Aorta (tissue), 5 donors: Measurements from ENCODE around the gene B4GALNT3. TPM values are rescaled to one million over a fixed set of nuclear protein-coding genes. Genes with fewer than 3 reads are reported as not detected.
"Not testable (repeated sequence)": the region's sequence is repeated elsewhere in the genome, so short reads cannot be mapped to it uniquely, and the experiment has no call there.

Experiments used
- ATAC-seq: fragments of 200-7000 bp; cut with Tn5 transposase; one replicate; pipeline ENCODE4 v1.9.1; 2022; ENCODE audit warnings: moderate library complexity; ENCODE audit not compliant: low FRiP score
- DNase-seq, 2 donors: peaks; one replicate each; pipeline ENCODE4 v3.0.0-alpha.2; 2020
- H3K27ac ChIP-seq, 2 donors: one replicate each; pipeline ENCODE4 v1.5.1; 2013; ENCODE audit warnings: low read length in 2 of 2, mild to moderate bottlenecking in 2 of 2, moderate library complexity in 2 of 2, control low read depth in 1 of 2, inconsistent platforms in 1 of 2, low read depth in 1 of 2
- H3K27me3 ChIP-seq, 2 donors: one replicate each; pipeline ENCODE4 v1.6.1; 2013; ENCODE audit warnings: control low read depth in 1 of 2, low read length in 1 of 2, mild to moderate bottlenecking in 1 of 2, moderate library complexity in 1 of 2; ENCODE audit not compliant: insufficient read depth in 2 of 2, control insufficient read depth in 1 of 2
- H3K36me3 ChIP-seq, 2 donors: one replicate each; pipeline ENCODE4 v1.6.1; 2013; ENCODE audit warnings: control low read depth in 1 of 2, low read length in 1 of 2, mild to moderate bottlenecking in 1 of 2; ENCODE audit not compliant: insufficient read depth in 2 of 2, control insufficient read depth in 1 of 2
- H3K4me1 ChIP-seq, 2 donors: one replicate each; pipeline ENCODE4 v1.6.1; 2013; ENCODE audit warnings: low read length in 2 of 2, control low read depth in 1 of 2, mild to moderate bottlenecking in 1 of 2, moderate library complexity in 1 of 2; ENCODE audit not compliant: insufficient read depth in 2 of 2, control insufficient read depth in 1 of 2
- H3K4me3 ChIP-seq, 2 donors: one replicate each; pipeline ENCODE4 v1.5.1; 2013; ENCODE audit warnings: low read length in 2 of 2, control low read depth in 1 of 2, mild to moderate bottlenecking in 1 of 2
- H3K9me3 ChIP-seq: one replicate; pipeline ENCODE4 v1.6.1; 2013; ENCODE audit warnings: mild to moderate bottlenecking, low read length; ENCODE audit not compliant: control insufficient read depth
- WGBS, 2 donors: extraction: QIAGEN DNeasy Blood & Tissue Kit; methylation state at CpG; one replicate each; pipeline ENCODE4 v1.1.7; 2013; 5-methylcytosine and 5-hydroxymethylcytosine counted together
- intact Hi-C, 2 donors: fragments of 100-400 bp; cut with DNase I; formaldehyde crosslinking; loops; one replicate each; pipeline versions ENCODE4 v1.14.2 to v1.15.0; 2022
- long read RNA-seq, 2 donors: library from polyadenylated mRNA; unstranded; transcript quantifications; one replicate each; pipeline ENCODE4 v2.0.0, GENCODE V29; 2020 to 2021
- polyA plus RNA-seq, 2 donors: library from polyadenylated mRNA; stranded (reverse); fragments of 200-250 nt; gene quantifications; one replicate each; pipeline ENCODE4 v1.2.3, GENCODE V29; 2013
- total RNA-seq, 2 donors: library from RNA; stranded (reverse); fragmentation: NEBNext Ultra II Directional; extraction: Animal tissue kit (Norgen Biotek cat#: 25700); gene quantifications; one replicate each; pipeline ENCODE4 v1.2.1, GENCODE V29; 2021
- donor health status: healthy with polysubstance abuse.
- donor health status: Bipolar disorder and iron deficiency.
- donor health status: DM: no; HTN: no; CAD: no.
- donor health status: DM: no; HTN: no; CAD: no.
- donor health status: DM: yes; HTN: yes; CAD: no.

The B4GALNT3 gene
- total RNA-seq (10 to 100 TPM; 17.4 to 29.9 TPM), polyA plus RNA-seq (10 to 100 TPM; 10.3 to 20.3 TPM)
- long read RNA-seq, donor 1, partial matches to known transcripts: 11 of 17 reads
- long read RNA-seq, donor 1, other reads (novel, unspliced or antisense): 6 of 17 reads
- long read RNA-seq, donor 2, full-length matches to known transcripts: 1 of 33 reads
- long read RNA-seq, donor 2, partial matches to known transcripts: 13 of 33 reads
- long read RNA-seq, donor 2, other reads (novel, unspliced or antisense): 19 of 33 reads

DNA sequence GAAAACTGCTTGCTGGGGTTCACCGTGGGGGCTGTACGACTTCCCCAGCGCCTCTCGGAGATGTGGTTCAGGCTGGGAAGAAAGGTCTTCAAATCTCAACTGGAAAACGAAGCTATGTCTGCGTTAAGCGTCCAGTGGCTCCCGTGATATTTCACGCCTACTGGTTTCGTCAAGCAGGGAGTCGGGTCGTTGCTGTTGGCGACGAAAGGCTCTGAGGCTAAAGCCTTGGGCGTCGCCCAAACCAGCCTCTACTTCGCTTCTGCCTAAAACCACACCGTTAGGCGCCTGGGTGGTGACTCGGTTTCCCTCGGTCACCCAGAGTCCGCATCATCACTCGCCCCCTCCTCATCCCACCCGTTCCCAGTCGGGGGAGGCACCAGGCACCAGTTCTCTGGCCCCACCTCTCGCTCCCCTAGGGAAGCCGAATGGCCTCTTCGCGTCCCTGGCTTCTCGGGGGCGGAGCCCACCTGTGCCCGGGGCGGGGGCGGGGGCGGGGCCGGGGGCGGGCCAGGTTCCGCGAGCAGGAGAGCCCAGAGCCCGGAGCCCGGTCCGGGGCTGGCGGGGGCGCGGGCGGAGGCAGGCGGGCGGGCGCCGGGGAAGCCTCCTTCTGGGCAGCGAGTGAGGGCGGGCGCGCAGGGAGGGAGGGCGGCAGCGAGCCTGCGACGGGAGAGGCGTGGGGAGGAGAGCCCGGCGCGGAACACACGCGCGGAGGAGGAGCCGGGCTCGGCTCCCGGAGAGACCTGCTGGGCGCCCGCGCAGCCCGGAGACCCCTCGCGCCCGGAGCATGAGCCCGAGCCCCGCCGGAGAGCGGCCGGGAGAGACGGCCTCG lies at the start of gene B4GALNT3:
Gene B4GALNT3, plus strand, starts transcription at position 510 of the 829 bp plus-strand sequence. CDS start 438 bp downstream, outside the sequence.
- Histone ChIP-seq H3K4me3 (peak within 1 kb of the TSS; percentile 93 to 96), H3K27me3 (no peaks in the 10 kb centered on the region), H3K27ac (peak within 1 kb of the TSS; percentile 55 to 68), H3K4me1 (no peaks in the 10 kb centered on the region), H3K9me3 (no peaks in the 10 kb centered on the region), H3K36me3 (no peaks in the 10 kb centered on the region)
- ATAC-seq (peak; percentile 73), DNase-seq (peak; percentile 80 to 87)
- 2 to 5% methylated on average over 32 to 82 of the region's 82 CpGs for WGBS, 2 donors
- intact Hi-C loops: loop anchor here in 1 of 2 donors (2.0 kb wide), 1 partner anchor 21 kb away; no protein-coding TSS in a partner anchor

GRCh38 chr12:414859-415258 lies 44.9 kb upstream of the B4GALNT3 start:
- Histone ChIP-seq H3K9me3 (no peaks in the 10 kb centered on the region), H3K4me3 (no peak overlapping the region), H3K27ac (no peak overlapping the region), H3K36me3 (peaks cover 0 to 2% of the 10 kb centered on the region in 2 donors), H3K27me3 (no peaks in the 10 kb centered on the region), H3K4me1 (no peaks in the 10 kb centered on the region)
- DNase-seq (no peak), ATAC-seq (no peak)
- intact Hi-C loops: no loop called here
- WGBS, 2 donors: 84 to 88% methylated on average over 2 of the region's 2 CpGs

GRCh38 chr12:418432-418831 lies 41.3 kb upstream of the B4GALNT3 start:
- DNase-seq: no peak
- Histone ChIP-seq H3K9me3 (no peaks in the 10 kb centered on the region), H3K36me3 (peaks cover 0 to 2% of the 10 kb centered on the region in 2 donors), H3K4me3 (no peak overlapping the region), H3K4me1 (no peaks in the 10 kb centered on the region), H3K27ac (no peak overlapping the region), H3K27me3 (no peaks in the 10 kb centered on the region)
- intact Hi-C loops: no loop called here
- ATAC-seq: no peak
- WGBS, 2 donors: 97% methylated on average over 6 of the region's 6 CpGs

DNA sequence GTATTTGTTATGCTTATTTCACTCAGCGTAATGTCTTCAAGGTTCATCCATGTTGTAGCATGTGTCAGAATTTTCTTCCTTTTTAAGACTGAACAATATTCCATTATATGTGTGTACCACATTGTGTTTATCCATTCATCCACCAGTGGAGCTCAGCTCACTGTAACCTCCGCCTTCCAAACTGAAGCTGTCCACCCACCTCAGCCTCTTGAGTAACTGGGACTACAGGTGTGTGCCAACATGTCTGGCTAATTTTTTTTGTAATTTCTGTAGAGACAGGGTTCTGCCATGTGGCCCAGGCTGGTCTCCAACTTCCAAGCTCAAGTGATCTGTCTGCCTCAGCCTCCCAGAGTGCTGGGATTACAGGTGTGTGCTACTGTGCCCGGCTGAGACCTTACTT lies 37.2 kb upstream of the B4GALNT3 start:
- intact Hi-C loops: no loop called here
- Histone ChIP-seq H3K36me3 (peaks cover 0 to 2% of the 10 kb centered on the region in 2 donors), H3K27me3 (no peaks in the 10 kb centered on the region), H3K4me1 (no peaks in the 10 kb centered on the region), H3K4me3 (no peak overlapping the region), H3K9me3 (no peaks in the 10 kb centered on the region), H3K27ac (no peak overlapping the region)
- ATAC-seq (no peak), DNase-seq (no peak)
- 93 to 94% methylated on average over 3 of the region's 3 CpGs for WGBS, 2 donors

GRCh38 chr12:435737-436136 lies 24.0 kb upstream of the B4GALNT3 start:
- H3K36me3 ChIP-seq, H3K9me3 ChIP-seq, ATAC-seq: not testable (repeated sequence)

GRCh38 chr12:442235-442884 lies 17.4 kb upstream of the B4GALNT3 start:
- Histone ChIP-seq H3K27me3 (no peaks in the 10 kb centered on the region), H3K36me3 (peaks cover 0 to 4% of the 10 kb centered on the region in 2 donors), H3K9me3 (no peaks in the 10 kb centered on the region), H3K4me3 (no peak overlapping the region), H3K27ac (no peak overlapping the region), H3K4me1 (no peaks in the 10 kb centered on the region)
- 54 to 55% methylated on average over 16 of the region's 16 CpGs for WGBS, 2 donors
- intact Hi-C loops: no loop called here
- DNase-seq: no peak
- peak; percentile 56 for ATAC-seq

More at GRCh38 chr12:435737-436136, 24.0 kb upstream of the B4GALNT3 start:
- intact Hi-C loops, DNase-seq, H3K27ac ChIP-seq, H3K27me3 ChIP-seq, H3K4me3 ChIP-seq, H3K4me1 ChIP-seq: not testable (repeated sequence)
- 95 to 97% methylated on average over 2 of the region's 2 CpGs for WGBS, 2 donors

DNA sequence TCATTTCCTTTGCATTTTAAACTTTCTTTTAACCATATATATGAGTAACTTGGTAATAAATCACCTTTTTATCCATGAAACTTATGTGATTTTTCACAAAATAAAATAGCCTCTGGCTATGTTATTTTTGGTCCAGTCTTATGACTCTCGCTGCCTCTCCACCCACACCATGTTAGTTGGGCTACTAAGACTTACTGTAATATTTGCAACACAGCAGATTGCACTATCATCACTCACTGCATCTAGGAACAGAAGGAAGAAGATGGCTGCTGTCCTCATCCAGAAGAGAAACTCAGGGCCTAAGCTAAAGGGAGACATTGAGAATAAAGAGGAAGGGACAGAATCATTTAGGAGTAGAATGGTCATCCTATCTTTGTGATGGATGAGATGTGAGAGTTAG lies 12.6 kb upstream of the B4GALNT3 start:
- Histone ChIP-seq H3K9me3 (no peaks in the 10 kb centered on the region), H3K27ac (no peak overlapping the region), H3K27me3 (peaks cover 0 to 1% of the 10 kb centered on the region in 2 donors), H3K4me1 (no peaks in the 10 kb centered on the region), H3K36me3 (no peaks in the 10 kb centered on the region), H3K4me3 (no peak overlapping the region)
- DNase-seq: no peak
- no peak for ATAC-seq
- intact Hi-C loops: no loop called here
- 72 to 77% methylated on average over 1 of the region's 1 CpG for WGBS, 2 donors

DNA sequence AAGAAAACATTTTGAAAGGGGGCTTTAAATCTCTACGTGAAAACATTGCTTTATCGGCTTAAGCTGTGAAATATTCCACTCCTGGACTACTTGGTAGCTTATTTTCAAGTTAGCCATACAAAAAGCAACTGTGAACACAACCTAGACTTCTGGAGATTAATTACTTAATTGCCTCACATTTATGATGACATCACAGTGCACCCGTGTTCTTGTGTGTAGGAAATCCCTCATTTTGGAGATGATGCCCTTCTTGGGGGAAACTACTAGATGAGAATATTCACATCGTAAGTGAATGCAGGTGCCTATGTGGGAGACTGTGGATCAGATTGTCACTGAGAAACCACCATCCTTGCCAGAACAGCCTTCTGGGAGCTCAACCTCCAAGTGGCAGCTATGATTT lies 10.5 kb upstream of the B4GALNT3 start:
- intact Hi-C loops: no loop called here
- no peak overlapping the region for H3K27ac ChIP-seq

More for the DNA sequence above, 10.5 kb upstream of the B4GALNT3 start:
- Histone ChIP-seq H3K36me3 (no peaks in the 10 kb centered on the region), H3K27me3 (peaks cover 0 to 1% of the 10 kb centered on the region in 2 donors), H3K9me3 (no peaks in the 10 kb centered on the region), H3K4me1 (no peaks in the 10 kb centered on the region), H3K4me3 (no peak overlapping the region)
- no peak for ATAC-seq
- 68 to 82% methylated on average over 4 of the region's 4 CpGs for WGBS, 2 donors
- no peak for DNase-seq
